Keratinocyte (primary cell): ENCODE results near the gene SEC16A.

Experiments
- CTCF ChIP-seq, 3 experiments: IDR thresholded peaks in 1 of 3; conservative IDR thresholded peaks in 1 of 3; optimal IDR thresholded peaks in 1 of 3; 2 replicates in 2 of 3; 3 replicates in 1 of 3; pipeline versions ENCODE3 to v1.5.1; 2011; ENCODE audit warnings: low read length in 3 of 3, mild to moderate bottlenecking in 3 of 3, moderate library complexity in 2 of 3, control low read depth in 1 of 3, inconsistent platforms in 1 of 3; ENCODE audit not compliant: insufficient read depth in 2 of 3; ENCODE audit errors: extremely low read depth in 1 of 3
- EZH2 ChIP-seq: IDR thresholded peaks from one replicate; pipeline ENCODE4 v1.6.1; 2012; ENCODE audit warnings: inconsistent platforms, mild to moderate bottlenecking, low read length, moderate library complexity

GRCh38 chr9:136448655-136449054, 34.2 kb downstream of the SEC16A start:
- TF ChIP-seq CTCF (optimal IDR thresholded peaks at IDR 0.05 in 1 of 3, IDR thresholded peaks at IDR 0.05 in 1 of 3, conservative IDR thresholded peaks at IDR 0.05 in 1 of 3; ENCODE audit: extremely low read depth in 1 of 3, insufficient read depth in 2 of 3, low read length in 3 of 3) (no peak), EZH2 (no peak)
